GM21367 (cell line): ENCODE data around the gene CD8B.
A peak's percentile ranks its signal among the peaks of the same experiment; 100 is the strongest.

ENCODE experiments used
- ATAC-seq: cut with Tn5 transposase; IDR thresholded peaks from one replicate; pipeline ENCODE4 v1.9.1; 2021; ENCODE audit not compliant: unreplicated experiment

The CD8B gene

GRCh38 chr2:86806059-86806857, 55.4 kb downstream of the CD8B start:
- ATAC-seq: no peak

DNA sequence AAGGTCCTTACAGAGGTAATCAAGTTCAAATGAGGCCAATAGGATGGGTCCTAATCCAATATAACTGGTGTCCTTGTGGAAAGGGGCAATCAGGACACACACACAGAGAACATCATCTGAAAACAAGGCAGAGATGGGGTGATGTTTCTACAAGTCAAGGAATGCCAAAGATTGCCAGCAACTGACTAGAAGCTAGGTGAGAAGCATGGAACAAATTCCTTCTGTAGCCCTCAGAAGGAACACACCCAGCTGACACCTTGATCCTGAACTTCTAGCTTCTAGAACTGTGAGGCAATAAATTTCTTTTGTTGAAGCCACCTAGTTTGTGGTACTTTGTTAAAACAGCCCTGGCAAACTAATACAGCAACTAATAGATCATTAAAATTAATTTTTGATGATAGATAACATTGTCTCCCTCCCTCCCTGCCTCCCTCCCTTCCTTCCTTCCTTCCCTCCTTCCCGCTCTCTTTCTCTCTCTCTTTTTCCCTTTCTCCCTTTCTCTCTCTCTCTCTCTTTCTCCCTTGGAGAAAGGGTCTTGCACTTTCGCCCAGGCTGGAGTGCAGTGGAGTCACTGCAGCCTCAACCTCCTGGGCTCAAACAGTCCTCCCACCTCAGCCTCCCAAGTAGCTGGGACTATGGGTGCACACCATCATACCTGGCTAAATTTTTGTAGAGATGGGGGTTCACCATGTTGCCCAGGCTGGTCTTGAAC, 60.7 kb downstream of the CD8B start:
- no peak for ATAC-seq

DNA sequence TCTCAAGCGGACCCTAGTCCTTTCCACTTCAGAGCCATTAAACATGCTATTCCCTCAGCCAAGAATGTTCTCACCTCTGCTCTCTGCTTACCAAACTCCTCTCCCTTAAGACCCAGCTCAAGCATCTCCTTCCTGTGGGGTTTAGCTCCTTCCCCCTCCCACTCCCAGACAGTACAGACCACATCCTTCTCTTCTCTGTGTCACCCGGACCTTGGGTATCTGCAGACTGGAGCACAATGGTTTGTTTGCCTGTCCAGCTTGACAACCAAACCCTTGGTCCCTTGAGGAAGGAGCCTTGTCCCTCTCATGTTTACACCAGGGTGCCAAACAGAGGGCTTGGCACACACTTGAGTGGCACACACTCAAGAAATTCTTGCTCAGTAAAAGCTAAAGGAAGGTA, 66.8 kb downstream of the CD8B start:
- no peak for ATAC-seq

DNA sequence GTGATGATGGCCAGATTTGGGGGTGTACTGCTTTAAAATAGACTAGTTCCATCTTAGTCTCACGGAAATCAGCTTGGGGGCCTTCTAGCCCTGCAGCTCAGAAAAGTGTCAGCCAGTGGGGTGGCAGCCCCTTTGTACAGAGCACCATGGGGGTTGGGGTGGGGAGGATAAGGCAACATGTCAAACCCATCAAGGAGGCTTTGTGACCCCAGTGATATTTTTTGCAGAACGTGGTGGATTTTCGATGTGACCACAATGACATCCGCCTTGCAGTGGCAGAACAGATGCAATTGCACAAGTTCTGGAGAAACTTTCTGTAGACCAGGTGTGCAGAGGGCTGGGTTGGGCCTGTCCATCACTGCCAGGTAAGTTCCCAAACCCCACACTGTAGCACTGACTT, 67.9 kb downstream of the CD8B start:
- ATAC-seq: no peak

DNA sequence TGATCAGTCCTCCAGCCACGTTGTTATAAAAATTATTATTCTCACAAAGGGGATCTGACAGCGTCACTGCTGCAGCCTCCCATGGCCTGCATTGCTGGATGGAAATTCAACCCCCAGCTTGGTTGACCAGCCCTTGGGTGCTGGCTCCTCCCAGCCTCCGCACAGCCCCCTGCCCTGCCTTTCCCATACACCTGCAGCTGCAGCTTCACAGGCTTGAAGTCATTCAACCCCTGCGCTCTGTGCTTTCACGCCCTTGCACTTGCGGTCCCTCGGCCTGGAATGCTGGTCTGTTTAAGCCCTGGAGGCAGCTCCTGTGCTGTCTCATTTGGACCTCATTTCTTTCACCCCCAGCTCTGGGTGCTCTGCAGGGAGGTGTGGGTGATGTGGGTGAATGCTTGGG, 70.1 kb downstream of the CD8B start:
- ATAC-seq: no peak

- no peak for ATAC-seq
Observed at GRCh38 chr2:86790676-86791572, 70.8 kb downstream of the CD8B start, which contains the start of gene CD8A. TSS of gene CD8A (minus strand) at chr2:86790913. CDS start at chr2:86790825, 88 bp downstream.

DNA sequence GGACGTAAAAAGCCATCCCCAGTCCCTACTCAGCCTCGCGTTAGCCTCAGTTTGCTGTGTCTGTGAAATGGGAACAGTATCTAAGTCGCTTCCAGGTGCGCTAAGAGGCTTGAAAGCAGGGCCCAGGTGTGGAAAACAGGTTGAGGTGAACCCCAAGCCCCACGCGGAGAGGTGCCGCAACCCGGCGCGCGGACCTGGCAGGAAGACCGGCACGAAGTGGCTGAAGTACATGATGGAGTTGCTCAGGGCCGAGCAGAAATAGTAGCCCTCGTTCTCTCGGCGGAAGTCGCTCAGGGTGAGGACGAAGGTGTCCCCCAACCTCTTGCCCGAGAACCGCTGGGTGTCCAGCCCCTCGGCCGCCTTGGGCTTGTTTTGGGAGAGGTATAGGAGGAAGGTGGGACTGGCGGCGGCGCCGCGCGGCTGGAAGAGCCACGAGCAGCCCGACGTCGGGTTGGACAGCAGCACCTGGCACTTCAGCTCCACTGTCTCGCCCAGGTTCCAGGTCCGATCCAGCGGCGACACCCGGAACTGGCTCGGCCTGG, 71.5 kb downstream of the CD8B start:
- no peak for ATAC-seq

- no peak for ATAC-seq
Observed at GRCh38 chr2:86789687-86790133, 72.0 kb downstream of the CD8B start.

DNA sequence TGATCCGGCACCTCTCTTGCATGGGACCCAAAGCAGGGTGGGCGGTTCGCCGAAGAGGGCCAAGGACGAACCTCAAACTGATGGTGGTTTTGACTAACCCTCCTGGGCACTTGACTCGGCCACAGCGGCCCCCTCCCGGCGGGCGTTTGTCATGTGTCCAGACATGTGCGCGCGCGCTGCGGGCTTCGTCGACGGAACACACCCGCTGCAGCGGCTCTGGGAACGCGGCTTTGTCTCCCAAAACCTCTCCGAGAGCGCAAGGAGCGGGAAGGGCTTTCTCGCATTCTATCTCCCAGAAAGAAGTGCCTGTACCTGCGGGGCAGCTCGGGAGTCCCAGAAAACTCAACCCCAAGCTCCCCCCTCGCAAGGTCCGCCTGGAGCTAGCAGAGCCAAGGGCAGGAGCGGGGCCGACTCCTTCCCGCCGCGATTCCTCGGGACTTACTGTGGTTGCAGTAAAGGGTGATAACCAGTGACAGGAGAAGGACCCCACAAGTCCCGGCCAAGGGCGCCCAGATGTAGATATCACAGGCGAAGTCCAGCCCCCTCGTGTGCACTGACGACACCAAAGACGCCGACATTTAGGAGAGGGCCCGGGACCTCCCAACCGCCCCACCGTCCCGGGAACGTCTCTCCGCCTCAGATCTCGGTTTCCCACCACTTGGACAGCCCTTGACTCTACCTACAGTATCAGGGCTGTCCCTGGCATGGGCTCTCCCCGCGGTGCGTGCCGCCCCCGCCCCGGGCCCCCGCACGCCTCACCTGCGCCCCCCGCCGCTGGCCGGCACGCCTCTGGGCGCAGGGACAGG, 72.6 kb downstream of the CD8B start:
- no peak for ATAC-seq

GRCh38 chr2:86788165-86788564, 73.5 kb downstream of the CD8B start:
- no peak for ATAC-seq

- no peak for ATAC-seq
Observed at GRCh38 chr2:86787736-86788135, 74.0 kb downstream of the CD8B start.

DNA sequence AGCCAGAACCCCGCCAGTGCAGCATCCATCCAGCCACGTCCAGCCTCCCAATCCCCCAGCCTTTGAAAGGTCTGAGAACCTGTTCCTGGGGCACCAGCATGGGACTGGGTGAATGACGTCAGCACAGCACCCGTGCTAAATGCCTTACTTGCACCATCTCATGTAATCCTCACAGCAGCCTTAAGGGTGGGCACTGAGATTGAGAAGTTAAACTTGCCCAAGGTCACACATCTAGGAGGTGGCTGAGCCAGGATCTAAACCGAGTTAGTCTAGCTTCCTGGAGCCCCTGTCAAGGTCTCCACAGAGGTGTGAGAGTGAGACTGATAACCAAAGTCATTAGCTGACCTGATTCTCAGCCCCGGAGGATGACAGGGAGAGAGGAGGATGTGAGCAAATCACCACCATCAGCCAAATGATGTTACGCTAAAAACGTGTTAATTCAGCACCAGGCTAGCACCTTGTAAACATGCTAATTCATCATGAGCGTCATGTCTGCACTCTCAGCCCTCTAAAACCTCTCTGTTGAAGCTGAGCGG, 75.6 kb downstream of the CD8B start:
- no peak for ATAC-seq

DNA sequence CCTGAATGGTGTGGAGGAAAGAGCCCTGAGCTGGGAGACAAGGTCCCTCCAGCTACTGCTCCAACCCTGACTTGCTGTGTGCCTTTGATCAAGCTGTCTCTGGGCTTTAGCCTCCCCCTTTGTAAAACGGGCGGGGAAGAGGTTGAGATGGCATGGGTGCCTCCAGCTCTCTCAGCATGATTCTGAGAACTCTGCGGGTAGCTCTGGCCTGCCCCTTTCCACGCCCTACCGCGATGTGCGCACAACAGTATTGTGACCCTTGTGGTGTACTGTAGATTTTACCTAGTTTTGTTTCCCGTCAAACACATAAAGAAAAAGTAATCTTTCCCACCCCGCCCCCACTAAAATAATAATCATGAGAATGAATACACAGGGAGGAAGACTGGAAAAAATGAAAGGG, 76.2 kb downstream of the CD8B start:
- no peak for ATAC-seq

GRCh38 chr2:86783615-86784339, 77.9 kb downstream of the CD8B start:
- peak; percentile 94 for ATAC-seq

DNA sequence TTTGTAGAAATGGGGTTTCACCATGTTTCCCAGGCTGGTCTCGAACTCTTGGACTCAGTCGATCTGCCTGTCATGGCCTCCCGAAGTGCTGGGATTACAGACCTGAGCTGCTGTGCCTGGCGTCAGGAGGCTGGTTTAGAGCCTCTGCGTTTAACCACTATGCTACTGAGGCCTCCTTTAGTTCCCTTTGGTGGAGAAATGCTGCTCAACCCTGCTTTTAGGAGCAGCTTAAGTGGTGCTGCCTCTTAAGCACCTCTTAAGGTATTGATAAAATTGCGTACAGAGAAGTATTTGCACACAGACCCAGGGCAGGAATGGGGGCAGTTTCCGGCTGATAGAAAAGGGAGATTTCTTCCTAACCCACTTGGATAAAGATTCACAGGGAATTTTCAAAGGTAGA, 78.9 kb downstream of the CD8B start:
- ATAC-seq: no peak

DNA sequence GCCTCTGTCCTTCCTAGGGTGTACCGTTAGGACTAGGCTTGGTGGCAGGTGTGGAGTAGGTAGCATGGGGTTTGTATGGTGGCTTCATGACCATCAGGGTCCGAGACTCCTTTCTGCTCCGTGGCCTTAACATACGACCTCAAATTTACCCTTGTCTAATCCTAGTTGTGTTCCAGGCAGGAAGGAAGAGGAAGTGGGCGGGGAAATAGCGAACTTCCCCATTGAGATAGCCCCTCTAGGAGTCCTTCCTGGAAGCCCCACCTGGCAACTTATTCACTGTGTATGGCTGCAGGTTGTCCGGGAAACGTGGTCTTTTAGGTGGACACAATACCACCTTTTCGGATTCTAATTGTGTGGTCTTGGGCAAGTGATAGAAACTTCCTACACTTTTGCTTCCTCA, 80.3 kb downstream of the CD8B start:
- no peak for ATAC-seq

GRCh38 chr2:86779971-86780370, 81.7 kb downstream of the CD8B start:
- no peak for ATAC-seq

DNA sequence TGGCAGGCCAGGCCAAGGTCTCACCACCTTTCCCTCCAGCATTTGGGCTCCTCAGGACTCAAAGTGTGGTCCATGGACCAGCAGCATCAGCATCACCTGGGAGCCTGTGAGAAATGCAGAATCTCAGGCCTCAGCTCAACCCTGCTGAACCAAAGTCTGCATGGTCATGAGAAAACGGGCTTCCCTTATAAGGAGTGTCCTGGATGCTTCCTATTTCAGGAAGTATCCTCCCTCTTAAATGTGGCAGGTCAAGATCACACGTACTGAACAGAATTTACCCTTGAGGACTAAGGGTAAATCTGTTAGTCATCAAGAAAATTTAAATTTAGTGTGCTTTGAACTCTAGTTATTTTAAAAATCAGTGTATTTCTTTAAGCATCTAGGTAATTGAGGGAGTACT, 82.7 kb downstream of the CD8B start:
- ATAC-seq: no peak

- ATAC-seq: no peak
Observed at GRCh38 chr2:86776532-86776931, 85.2 kb downstream of the CD8B start.
